Erythroblast (primary cell): ENCODE data around the gene GALNT9.
"Not testable (repeated sequence)": the region's sequence is repeated elsewhere in the genome, so short reads cannot be mapped to it uniquely, and the experiment has no call there.

Source experiments
- DNase-seq, 2 experiments: peaks; one replicate each; lab custom pipeline; 2025; lab: John Stamatoyannopoulos, UW
- GATA1 ChIP-seq: IDR thresholded peaks from 2 replicates; pipeline ENCODE4 v1.6.1; 2011; ENCODE audit warnings: low read depth, mild to moderate bottlenecking, control low read depth, low read length, moderate library complexity
- POLR2A ChIP-seq: IDR thresholded peaks from 2 replicates; pipeline ENCODE4 v1.6.1; 2011; ENCODE audit warnings: mild to moderate bottlenecking, low read length

The GALNT9 gene

DNA sequence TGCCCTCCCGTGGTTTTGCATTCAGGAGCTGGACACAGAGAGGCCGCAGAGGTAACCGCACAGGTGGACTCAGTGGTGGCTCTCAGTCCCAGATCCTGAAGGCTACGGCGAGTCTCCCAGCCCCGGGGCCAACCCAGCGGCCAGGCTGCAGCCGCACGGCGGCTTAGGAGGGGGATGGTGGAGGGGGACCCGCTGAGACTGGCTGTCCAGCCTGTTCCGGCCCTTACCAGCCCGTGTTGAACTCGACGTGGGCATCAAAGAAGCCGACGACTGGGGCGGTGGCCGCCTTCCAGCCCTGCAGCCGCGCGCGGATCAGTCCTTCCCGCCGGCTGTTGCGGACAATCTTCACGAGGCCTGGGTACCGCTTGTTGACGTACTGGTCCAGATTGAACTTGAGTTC lies 68.7 kb downstream of the GALNT9 start:
- TF ChIP-seq GATA1 (no peak), POLR2A (no peak)

DNA sequence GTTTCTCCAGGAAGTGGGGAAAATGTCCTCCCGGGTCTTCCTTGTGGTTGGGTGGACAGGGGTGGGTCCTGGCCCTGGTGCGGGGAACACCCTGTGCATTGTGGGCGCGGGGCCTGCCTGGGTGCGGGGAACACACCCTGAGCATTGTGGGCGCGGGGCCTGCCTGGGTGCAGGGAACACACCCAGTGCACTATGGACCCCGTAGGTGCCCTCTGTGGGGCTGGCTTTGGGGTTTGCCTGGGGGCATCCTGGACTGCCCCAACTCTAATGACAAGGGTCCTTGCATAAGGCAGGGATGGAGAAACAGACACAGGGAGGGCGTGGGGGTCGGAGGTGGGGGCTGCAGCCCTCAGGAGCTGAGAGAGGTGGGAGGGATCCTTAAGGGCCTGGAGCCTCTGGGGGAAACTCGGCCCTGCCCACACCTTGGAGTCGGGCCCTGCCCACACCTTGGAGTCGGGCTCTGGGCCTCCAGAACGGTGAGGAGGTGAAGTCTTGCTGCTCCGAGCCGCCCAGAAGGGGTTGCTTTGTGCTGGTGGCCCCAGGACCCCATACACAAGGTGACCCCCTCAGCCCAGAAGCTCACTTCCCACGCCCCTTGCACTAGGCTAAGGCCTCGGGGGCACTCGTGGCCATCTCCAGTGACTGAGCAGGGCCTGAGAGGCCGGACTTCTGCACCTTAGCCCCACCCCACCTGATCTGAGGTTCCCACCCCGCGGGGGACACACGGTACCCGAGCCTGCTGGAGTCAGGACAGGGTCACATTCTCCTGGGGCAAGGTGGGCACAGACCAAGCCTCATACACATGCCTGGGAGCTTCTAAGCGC lies 69.3 kb downstream of the GALNT9 start:
- DNase-seq = no peak

More for the DNA sequence above, 68.7 kb downstream of the GALNT9 start:
- no peak for DNase-seq

GRCh38 chr12:132259364-132259871 lies 70.0 kb downstream of the GALNT9 start:
- no peak for TF ChIP-seq POLR2A
- no peak for TF ChIP-seq GATA1

More for the DNA sequence above, 69.3 kb downstream of the GALNT9 start:
- TF ChIP-seq POLR2A (no peak), GATA1 (no peak)

GRCh38 chr12:132258543-132258942 lies 70.8 kb downstream of the GALNT9 start:
- no peak for DNase-seq
- TF ChIP-seq GATA1 = no peak
- TF ChIP-seq POLR2A = no peak

More at GRCh38 chr12:132259364-132259871, 70.0 kb downstream of the GALNT9 start:
- no peak for DNase-seq

- TF ChIP-seq GATA1 (no peak), POLR2A (no peak)
- no peak for DNase-seq
Observed at GRCh38 chr12:132257955-132258490, 71.4 kb downstream of the GALNT9 start.

- TF ChIP-seq POLR2A (no peak), GATA1 (no peak)
- DNase-seq = no peak
Observed at GRCh38 chr12:132257206-132257954, 72.0 kb downstream of the GALNT9 start.

- DNase-seq = no peak
- no peak for TF ChIP-seq POLR2A
- TF ChIP-seq GATA1 = no peak
Observed at GRCh38 chr12:132256646-132257045, 72.7 kb downstream of the GALNT9 start.

DNA sequence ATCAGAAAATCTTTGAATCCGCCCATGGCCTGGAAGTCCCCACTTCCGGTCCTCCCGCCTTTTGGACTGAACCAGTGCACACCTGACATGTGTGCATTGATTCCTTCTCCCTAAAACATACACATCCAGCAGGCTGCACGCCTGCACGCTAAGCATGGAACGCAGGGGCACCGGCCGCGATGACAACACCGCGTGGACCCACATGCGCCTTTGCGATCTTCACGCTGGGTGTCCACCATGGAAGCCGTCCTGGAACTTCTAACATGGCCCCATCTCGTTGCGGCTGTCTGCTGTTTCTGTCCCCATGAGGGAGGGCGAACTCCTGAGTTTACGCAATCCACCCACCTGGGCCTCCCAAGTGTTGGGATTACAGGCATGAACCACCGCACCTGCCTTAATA lies 73.7 kb downstream of the GALNT9 start:
- TF ChIP-seq POLR2A (no peak), GATA1 (no peak)
- DNase-seq = no peak

DNA sequence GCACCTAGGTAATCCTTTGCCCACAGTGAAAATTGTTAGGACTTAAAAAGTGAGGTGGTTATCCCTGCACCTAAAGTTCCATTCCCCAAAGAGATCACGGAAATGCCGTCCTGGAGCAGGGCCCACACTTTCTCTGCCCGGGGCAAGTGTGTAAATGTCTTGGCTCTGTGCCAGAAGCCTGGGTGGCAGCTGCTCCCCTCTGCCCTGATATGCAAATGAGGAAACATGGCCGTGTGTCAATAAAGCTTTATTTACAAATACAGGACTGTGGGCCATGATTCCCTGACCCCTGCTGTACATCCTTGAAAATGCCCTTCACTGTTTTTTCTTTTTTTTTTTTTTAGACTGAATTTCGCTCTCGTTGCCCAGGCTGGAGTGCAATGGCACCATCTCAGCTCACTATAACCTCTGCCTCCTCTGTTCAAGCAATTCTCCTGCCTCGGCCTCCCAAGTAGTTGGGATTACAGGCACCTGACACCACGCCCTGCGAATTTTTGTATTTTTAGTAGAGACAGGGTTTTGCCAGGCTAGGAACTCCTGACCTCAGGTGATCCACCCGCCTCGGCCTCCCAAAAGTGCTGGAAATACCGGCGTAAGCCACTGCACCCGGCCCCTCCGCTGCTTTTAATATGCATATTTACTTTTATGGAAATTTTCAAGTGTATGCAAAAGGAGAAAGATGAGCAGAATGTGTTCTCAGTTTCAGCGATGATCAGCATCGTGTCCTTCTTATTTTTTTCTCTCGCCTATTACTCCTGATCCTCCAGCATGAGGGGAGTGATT lies 75.5 kb downstream of the GALNT9 start:
- no peak for DNase-seq
- TF ChIP-seq POLR2A (no peak), GATA1 (no peak)

GRCh38 chr12:132252981-132253380 lies 76.4 kb downstream of the GALNT9 start:
- DNase-seq = not testable (repeated sequence)

GRCh38 chr12:132251741-132252490 lies 77.5 kb downstream of the GALNT9 start:
- no peak for TF ChIP-seq GATA1
- TF ChIP-seq POLR2A = no peak
- DNase-seq = no peak

DNA sequence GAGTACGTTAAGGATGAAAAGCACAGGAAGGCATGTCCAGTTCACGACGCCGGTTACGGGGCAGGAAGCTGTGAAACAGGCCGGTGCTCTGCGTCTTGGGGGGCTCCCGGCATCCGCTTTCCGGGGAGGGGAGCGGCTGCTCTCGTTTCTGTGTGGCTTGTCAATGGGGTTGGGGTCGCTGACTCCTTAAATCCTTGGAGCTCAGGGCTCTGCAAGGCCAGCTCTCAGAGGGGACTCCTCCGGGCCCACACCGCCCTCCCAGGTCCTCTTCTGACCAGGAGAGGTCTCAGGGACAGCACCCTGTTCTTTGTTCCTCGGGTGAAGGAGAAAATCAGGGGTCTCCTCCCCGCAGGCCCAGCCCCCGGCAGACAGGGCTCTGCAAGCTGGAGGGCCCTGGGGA lies 78.1 kb downstream of the GALNT9 start:
- TF ChIP-seq POLR2A = no peak
- TF ChIP-seq GATA1 = no peak
- DNase-seq = no peak
